ENCODE results near the gene PRPS1.
"Not testable (repeated sequence)": the region's sequence is repeated elsewhere in the genome, so short reads cannot be mapped to it uniquely, and the experiment has no call there.

The PRPS1 gene

GRCh38 chrX:107675823-107676555, 47.7 kb downstream of the PRPS1 start:
- peak; percentile 25 to 30 for DNase-seq

- peak; percentile 79 to 88 for DNase-seq
These were observed 48.5 kb downstream of the PRPS1 start for GRCh38 chrX:107676559-107677378.

DNA sequence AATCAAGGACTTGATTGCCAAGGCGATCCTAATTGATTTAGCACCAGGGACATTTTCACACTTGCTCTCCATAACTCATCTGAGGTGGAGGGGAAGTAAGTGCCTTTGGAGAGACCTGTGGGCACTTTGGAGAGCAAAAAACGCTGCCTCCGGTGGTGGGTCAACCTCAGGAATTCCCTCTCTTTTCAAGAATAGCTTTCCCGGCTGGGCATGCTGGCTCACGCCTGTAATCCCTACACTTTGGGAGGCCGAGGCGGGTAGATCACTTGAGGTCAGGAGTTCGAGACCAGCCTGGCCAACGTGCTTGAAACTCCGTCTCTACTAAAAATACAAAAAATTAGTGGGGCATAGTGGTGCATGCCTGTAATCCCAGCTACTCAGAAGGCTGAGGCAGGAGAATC, 49.2 kb downstream of the PRPS1 start:
- no peak for DNase-seq

GRCh38 chrX:107677909-107678308, 49.6 kb downstream of the PRPS1 start:
- no peak for DNase-seq

GRCh38 chrX:107678957-107679740, 50.8 kb downstream of the PRPS1 start:
- DNase-seq, result peak; percentile 34 to 38

- DNase-seq, result no peak
These were observed 53.9 kb downstream of the PRPS1 start for GRCh38 chrX:107682256-107682655.

DNA sequence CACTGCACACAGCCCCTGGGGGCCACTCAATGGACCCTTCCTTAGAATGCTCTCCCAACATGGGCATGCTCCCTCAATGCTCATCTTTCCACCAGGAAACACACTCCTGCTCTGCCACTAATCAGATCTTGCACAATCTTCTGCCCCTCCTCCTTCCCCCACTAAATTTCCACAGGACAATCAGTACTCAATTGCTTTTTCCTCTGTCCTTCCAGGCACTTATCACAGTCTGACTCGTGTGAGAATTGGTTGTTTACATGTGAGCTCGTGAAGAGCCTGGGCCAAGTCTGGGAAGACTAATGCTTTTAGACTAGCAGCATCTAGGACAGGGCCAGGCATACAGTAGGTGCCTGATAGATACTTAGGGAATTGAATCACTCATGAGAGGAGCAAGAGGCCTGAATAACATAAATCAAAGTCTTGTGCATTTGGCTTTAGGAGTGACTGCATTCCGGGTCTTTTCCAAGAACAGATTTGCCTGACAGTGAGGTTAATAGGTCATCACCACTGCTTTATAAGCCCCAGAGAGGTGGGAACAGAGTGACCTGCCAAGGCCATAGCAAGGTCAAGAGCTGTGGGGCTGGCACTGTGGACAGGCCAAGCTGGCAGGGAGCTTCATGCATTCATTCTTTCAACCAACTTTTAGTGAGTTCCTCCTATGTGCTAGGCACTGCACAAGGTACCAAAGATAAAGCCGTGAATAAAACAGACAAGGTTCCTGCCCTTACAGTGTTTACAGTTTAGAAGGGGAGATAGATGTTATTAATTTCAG, 55.0 kb downstream of the PRPS1 start:
- no peak for DNase-seq

DNA sequence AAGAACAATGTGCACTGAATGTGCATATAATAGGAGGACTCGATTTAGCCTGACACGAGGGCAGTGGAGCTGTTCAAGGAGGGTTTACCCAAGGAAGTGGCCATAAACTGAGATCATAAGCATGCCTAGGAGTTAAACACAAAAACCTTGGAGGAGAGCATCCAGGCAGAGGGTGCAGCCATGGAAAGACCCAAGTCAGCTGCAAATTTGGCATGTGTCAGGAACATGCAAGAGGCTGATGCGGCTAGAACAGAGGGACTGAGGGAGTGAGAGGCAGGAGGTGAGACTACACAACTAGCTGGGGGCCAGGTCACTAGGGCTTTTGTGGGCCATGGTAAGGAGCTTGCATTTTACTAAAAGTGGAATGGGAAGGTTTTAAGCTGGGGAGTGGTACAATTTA, 55.6 kb downstream of the PRPS1 start:
- no peak for DNase-seq

GRCh38 chrX:107684956-107685385, 56.7 kb downstream of the PRPS1 start:
- DNase-seq, result peak; percentile 61 to 68

GRCh38 chrX:107685586-107685985, 57.3 kb downstream of the PRPS1 start:
- not testable (repeated sequence) for DNase-seq

DNA sequence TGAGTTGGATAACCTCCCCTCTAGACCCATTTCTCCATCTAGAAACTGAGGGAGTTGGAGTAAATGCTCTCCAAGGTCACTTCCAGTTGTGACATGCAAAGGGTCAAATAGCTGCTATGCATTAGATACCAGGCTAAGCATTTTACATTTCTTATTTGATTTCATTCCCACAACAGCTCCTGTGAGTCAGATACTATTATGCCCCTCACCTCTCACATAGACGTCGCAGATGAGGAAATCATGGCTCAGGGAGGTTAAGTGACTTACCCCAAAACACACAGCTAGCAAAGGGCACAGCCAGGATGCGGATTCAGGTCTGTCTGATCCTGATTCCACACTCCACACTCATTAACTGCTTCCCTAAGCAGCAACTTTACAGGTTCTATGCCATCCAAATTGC, 57.7 kb downstream of the PRPS1 start:
- no peak for DNase-seq

- no peak for DNase-seq
These were observed 58.5 kb downstream of the PRPS1 start for GRCh38 chrX:107686792-107687191.

- DNase-seq, result no peak
These were observed 59.1 kb downstream of the PRPS1 start for GRCh38 chrX:107687445-107687844.

GRCh38 chrX:107691024-107691448, 62.7 kb downstream of the PRPS1 start:
- DNase-seq, result peak; percentile 5 to 35

DNA sequence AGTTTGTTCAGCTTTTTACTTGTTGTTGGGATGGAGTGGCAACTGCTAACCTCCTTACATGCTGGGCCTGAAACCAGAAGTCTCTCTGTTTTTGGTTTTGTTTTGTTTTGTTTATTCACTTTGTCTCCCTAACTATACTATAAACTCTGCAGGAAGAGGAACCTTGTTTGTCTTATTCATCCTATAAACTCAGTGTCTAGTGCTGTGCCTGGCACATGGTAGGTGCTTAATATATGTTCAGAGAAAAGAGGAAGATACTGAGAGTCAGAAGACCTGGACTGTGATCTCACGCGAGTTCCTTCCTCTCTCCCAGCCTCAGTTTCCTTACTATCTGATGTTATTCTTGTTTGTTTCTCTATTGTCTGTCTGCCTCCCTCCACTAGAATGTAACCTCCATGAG, 71.3 kb downstream of the PRPS1 start:
- DNase-seq, result peak; percentile 43 to 59

- DNase-seq, result peak in 1 of 2 donors; percentile 33
These were observed 72.0 kb downstream of the PRPS1 start for GRCh38 chrX:107700317-107700774.

Data from inflammatory macrophage (primary cell).